GM13976 (cell line): ENCODE data around the gene CFHR4.
"Not testable (repeated sequence)": the region's sequence is repeated elsewhere in the genome, so short reads cannot be mapped to it uniquely, and the experiment has no call there.

Experiments used
- DNase-seq: peaks from one replicate; pipeline ENCODE4 v3.0.0; 2012; ENCODE audit warnings: low spot score
- CTCF ChIP-seq: IDR thresholded peaks from 2 replicates; pipeline ENCODE4 v1.5.1; 2012; ENCODE audit warnings: borderline replicate concordance, mild to moderate bottlenecking; ENCODE audit not compliant: insufficient read depth; ENCODE audit errors: extremely low read depth, missing control alignments, control extremely low read depth
- in situ Hi-C: fragments of 300-500 bp; cut with MboI; formaldehyde crosslinking; loops from one replicate; pipeline ENCODE4 v1.12.0; 2022; ENCODE audit warnings: low sequenced_read_pairs, mixed read lengths, inconsistent platforms; ENCODE audit not compliant: unreplicated experiment

Gene CFHR4

DNA sequence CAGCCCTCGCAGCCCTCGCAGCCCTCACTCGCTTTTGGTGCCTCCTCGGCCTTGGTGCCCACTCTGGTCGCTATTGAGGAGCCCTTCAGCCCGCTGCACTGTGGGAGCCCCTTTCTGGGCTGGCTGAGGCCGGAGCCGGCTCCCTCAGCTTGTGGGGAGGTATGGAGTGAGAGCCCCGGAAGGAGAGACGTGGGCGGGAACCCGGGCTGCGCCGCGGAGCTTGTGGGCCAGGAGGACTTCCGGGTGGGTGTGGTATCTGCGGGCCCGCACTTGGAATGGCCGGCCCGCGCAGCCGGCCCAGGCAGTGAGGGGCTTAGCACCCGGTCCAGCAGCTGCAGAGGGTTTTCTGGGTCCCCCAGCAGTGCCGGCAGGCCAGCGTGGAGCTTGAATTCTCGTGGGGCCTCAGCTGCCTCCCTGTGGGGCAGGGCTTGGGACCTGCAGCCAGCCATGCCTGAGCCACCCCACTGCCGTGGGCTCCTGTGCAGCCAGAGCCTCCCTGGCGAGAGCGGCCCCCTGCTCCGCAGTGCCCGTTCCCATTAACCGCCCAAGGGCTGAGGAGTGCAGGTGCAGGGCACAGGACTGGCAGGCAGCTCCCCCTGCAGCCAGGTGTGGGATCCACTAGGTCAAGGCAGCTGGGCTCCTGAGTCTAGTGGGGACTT lies 45.8 kb downstream of the CFHR4 start:
- DNase-seq: no peak
- in situ Hi-C loops: no loop called here
- TF ChIP-seq CTCF: no peak

DNA sequence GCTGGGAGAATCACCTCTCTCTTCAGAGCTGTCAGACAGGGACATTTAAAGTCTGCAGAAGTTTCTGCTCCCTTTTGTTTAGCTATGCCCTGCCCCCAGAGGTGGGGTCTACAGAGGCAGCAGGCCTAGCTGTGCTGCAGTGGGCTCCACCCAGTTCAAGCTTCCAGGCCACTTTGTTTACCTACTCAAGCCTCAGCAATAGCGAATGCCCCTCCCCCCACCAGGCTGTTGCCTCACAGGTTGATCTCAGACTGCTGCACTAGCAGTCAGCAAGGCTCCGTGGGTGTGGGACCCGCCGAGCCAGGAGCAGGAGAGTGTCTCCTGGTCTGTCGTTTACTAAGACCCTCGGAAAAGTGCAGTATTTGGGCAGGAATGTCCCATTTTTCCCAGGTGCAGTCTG lies 53.6 kb downstream of the CFHR4 start:
- in situ Hi-C loops: not testable (repeated sequence)

GRCh38 chr1:196943568-196943967 lies 55.7 kb downstream of the CFHR4 start, which contains the start of gene CFHR2:
TSS of gene CFHR2 (plus strand) at chr1:196943738. CDS start at chr1:196943881, 143 bp downstream.
- DNase-seq, in situ Hi-C loops: not testable (repeated sequence)

More for the DNA sequence above, 53.6 kb downstream of the CFHR4 start:
- not testable (repeated sequence) for DNase-seq

DNA sequence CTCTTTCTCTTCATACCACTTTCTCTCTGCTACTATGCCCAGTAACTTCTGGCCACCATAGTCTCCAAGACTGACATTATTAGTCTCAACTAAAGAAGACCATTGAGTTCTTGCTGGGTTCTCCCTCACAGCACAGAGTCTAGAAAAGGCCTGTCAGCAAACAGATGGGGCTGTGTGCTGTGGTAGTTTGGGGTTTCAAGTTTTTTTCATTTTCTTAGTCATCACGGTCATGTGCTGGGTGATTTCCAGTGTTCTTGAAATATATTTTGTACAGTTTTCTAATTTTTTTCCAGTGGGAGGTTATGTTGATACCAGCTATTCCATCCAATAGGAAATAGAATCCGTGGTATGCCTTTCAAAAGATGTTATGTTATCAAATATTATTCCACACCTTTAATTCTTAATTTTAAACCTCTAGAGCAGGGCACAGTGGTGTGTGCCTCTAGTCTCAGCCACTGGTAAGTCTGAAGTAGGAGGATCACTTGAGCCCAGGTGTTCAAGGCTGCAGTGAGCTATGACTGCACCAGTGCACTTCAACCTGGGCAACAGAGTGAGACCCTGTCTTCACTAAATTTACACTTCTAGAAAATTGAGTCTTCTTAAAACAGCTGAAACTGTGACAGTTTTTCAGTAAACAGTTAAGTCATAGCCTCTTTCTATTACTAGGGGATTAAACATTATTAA lies 64.0 kb downstream of the CFHR4 start:
- TF ChIP-seq CTCF: no peak
- in situ Hi-C loops: no loop called here
- DNase-seq: no peak

DNA sequence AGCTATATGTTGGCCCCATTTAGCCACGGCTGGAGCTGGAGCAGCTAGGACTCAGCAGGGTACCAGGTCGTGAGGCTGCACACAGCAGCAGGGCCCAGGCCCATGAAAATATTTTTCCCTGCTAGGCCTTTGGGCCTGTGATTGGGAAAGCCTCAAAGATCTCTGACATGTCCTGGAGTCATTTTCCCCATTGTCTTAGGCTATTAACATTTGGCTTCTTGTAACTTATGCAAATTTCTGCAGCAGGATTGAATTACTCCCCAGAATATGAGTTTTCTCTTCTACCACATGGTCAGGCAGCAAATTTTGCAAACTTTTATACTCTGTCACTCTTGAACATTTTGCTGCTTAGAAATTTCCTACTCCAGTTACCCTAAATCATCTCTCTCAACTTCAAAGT lies 66.9 kb downstream of the CFHR4 start:
- no peak for TF ChIP-seq CTCF
- no peak for DNase-seq
- in situ Hi-C loops: no loop called here

DNA sequence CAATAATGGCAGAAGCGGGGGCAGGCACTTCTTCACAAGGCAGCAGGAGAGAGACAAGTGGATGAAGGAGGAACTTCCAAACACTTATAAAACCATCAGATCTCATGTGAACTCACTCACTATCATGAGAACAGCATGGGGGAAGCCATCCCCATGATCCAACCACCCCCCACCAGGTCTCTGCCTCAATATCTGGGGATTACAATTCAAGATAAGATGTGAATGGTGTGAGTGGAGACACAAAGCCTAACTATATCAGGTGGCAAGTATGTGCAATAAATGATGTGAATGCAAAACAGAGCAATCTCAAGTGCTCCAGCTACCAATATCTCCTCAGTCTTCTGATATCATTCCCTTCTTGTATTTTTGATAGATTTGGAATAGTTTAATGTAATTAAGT lies 68.1 kb downstream of the CFHR4 start:
- in situ Hi-C loops: no loop called here
- DNase-seq: no peak
- no peak for TF ChIP-seq CTCF

- TF ChIP-seq CTCF: no peak
- in situ Hi-C loops: no loop called here
- no peak for DNase-seq
Observed at GRCh38 chr1:196960854-196961253, 73.0 kb downstream of the CFHR4 start.
